Endothelial cell of umbilical vein (primary cell): ENCODE measurements around the gene GRHPR.

Experiments
- EZH2 ChIP-seq: IDR thresholded peaks from 2 replicates; pipeline ENCODE4 v1.6.1; 2012; ENCODE audit warnings: borderline replicate concordance, low read depth, mild to moderate bottlenecking, moderate library complexity, low read length, inconsistent platforms; ENCODE audit not compliant: severe bottlenecking
- JUN ChIP-seq: IDR thresholded peaks from 2 replicates; pipeline ENCODE4 v1.6.1; 2011; ENCODE audit warnings: borderline replicate concordance, low read depth; ENCODE audit not compliant: insufficient read length, insufficient read depth
- MYC ChIP-seq: IDR thresholded peaks from one replicate; pipeline ENCODE4 v1.6.1; 2011; ENCODE audit warnings: mild to moderate bottlenecking, low read depth, low read length
- POLR2A ChIP-seq: IDR thresholded peaks from 2 replicates; pipeline ENCODE4 v1.6.1; 2012; ENCODE audit warnings: low read depth, mild to moderate bottlenecking, control low read depth, low read length
- POLR2AphosphoS5 ChIP-seq: IDR thresholded peaks from 2 replicates; pipeline ENCODE4 v1.6.1; 2012; ENCODE audit warnings: low read depth, mild to moderate bottlenecking, control low read depth, low read length, moderate library complexity; ENCODE audit not compliant: insufficient read depth
- TF ChIP-seq, protein P1 (sequence below), 2 donors: IDR thresholded peaks; 1 replicate in 1 of 2; 2 replicates in 1 of 2; pipeline ENCODE4 v1.5.1; 2011; ENCODE audit warnings: low read length in 2 of 2, mild to moderate bottlenecking in 2 of 2, moderate library complexity in 2 of 2, control low read depth in 1 of 2, inconsistent platforms in 1 of 2, low read depth in 1 of 2; ENCODE audit not compliant: insufficient read depth in 1 of 2; ENCODE audit errors: extremely low read depth in 1 of 2
- TF ChIP-seq, protein P2 (sequence below): IDR thresholded peaks from 2 replicates; pipeline ENCODE4 v1.6.1; 2011; ENCODE audit not compliant: insufficient read depth, insufficient read length

DNA sequence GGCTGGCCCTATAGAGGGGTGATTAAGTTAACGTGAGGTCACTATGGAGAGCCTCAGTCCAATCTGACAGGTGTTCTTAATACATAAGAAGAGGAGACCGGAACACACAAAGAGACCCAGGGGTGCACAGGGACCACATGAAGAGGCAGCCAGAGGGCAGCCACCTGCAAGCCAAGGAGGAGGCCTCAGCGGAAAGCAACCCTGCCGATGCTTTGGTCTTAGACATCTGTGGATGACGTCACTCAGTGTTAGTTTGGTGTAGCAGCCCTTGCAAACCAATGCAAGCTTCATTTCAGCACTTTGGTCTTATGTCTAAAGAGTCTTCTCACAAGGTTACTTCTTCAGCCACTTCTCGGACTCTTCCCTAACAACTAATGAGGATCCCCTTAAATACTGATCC lies 47.6 kb upstream of the GRHPR start:
- TF ChIP-seq POLR2A, result no peak
- TF ChIP-seq, protein P1, sequence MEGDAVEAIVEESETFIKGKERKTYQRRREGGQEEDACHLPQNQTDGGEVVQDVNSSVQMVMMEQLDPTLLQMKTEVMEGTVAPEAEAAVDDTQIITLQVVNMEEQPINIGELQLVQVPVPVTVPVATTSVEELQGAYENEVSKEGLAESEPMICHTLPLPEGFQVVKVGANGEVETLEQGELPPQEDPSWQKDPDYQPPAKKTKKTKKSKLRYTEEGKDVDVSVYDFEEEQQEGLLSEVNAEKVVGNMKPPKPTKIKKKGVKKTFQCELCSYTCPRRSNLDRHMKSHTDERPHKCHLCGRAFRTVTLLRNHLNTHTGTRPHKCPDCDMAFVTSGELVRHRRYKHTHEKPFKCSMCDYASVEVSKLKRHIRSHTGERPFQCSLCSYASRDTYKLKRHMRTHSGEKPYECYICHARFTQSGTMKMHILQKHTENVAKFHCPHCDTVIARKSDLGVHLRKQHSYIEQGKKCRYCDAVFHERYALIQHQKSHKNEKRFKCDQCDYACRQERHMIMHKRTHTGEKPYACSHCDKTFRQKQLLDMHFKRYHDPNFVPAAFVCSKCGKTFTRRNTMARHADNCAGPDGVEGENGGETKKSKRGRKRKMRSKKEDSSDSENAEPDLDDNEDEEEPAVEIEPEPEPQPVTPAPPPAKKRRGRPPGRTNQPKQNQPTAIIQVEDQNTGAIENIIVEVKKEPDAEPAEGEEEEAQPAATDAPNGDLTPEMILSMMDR (IDR thresholded peaks at IDR 0.05; ENCODE audit: extremely low read depth in 1 of 2, insufficient read depth in 1 of 2, low read depth in 1 of 2, low read length in 2 of 2), result no peak
- TF ChIP-seq, protein P2, sequence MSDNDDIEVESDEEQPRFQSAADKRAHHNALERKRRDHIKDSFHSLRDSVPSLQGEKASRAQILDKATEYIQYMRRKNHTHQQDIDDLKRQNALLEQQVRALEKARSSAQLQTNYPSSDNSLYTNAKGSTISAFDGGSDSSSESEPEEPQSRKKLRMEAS, result no peak
- TF ChIP-seq EZH2, result no peak
- TF ChIP-seq MYC, result no peak
- no peak for TF ChIP-seq POLR2AphosphoS5
- TF ChIP-seq JUN, result no peak
